HG03175 (cell line): ENCODE results near the gene ABCA7.
A peak's percentile ranks its signal among the peaks of the same experiment; 100 is the strongest.

ENCODE experiments used
- ATAC-seq: cut with Tn5 transposase; IDR thresholded peaks from one replicate; pipeline ENCODE4 v1.9.1; 2021; ENCODE audit warnings: mild to moderate bottlenecking, moderate library complexity; ENCODE audit not compliant: unreplicated experiment

ABCA7 gene

DNA sequence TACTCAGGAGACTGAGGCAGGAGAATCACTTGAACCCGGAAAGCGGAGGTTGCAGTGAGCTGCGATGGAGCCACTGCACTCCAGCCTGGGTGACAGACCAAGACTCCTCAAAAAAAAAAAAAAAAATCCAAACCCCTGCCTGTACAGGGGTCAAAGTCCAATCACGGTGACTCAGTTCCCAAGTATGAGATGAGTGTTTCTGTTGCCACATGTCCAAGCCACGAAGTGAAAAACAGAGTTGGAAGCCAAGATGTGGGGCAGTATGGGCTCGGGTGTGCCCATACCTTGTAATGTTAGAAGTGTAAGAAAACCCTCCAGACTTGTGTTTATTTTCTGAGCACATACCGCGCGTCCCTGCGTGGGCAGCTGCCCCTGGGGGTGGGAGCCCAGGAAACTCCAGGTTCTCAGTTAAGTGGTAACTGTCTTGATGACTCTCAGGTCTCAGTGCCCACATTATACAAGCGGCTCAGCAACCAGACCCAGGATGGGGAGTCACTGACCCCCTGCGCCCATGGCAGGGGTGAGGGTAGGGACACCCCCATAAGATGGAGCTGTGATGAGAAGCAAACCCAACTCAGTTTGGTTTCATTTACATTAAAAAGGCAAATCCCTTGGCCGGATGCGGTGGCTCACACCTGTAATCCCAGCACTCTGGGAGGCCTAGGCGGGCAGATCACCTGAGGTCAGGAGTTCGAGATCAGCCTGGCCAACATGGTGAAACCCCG, 62.7 kb downstream of the ABCA7 start:
- ATAC-seq, result no peak

DNA sequence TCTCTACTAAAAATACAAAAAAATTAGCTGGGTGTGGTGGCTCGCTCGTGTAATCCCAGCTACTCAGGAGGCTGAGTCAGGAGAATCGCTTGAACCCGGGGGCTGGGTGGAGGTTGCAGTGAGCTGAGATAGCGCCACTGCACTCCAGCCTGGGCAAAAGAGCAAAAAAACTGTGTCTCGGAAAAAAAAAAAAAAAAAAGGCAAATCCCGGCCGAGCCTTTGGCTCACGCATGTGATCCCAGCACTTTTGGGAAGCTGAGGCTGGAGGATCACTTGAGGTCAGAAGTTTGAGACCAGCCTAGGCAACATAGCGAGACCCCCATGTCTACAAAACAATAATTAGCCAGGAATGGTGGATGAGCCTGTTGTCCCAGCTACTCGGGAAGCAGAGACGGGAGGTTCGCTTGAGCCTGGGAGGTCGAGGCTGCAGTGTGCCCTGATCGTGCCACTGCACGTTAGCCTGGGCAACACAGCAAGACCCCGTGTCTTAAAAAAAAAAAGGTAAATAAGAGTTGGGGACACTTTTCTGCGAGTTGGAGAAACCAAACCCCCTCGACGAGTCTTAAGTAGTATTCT, 63.3 kb downstream of the ABCA7 start:
- peak; percentile 0 for ATAC-seq

DNA sequence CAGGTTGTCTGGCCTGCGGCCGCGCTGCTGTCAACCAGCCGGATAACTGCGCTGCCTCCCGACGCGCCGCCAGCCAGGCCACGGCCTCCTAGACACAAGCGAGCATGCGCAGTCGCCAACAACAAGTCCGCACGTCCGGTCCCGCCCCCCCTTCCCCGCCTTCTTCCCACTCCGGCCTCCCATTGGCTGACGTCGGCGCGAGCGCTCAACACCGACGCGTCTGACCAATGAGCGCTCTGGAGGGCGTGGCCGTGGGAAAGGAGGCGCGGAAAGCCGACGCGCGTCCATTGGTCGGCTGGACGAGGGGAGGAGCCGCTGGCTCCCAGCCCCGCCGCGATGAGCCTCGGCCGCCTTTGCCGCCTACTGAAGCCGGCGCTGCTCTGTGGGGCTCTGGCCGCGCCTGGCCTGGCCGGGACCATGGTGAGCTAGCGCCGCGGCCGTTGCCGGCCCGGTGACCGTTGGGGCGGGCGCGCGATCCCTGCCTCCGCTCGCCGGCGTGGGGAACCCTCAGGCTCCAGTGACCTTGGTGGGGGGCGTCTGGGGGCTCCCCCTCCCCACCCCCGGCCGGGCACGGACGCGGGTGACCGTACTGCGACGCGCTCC, 63.9 kb downstream of the ABCA7 start, which contains the start of gene GPX4:
TSS of gene GPX4 (plus strand) at position 287 of the 603 bp plus-strand sequence. CDS start at position 337, 50 bp downstream.
- peak; percentile 76 for ATAC-seq

DNA sequence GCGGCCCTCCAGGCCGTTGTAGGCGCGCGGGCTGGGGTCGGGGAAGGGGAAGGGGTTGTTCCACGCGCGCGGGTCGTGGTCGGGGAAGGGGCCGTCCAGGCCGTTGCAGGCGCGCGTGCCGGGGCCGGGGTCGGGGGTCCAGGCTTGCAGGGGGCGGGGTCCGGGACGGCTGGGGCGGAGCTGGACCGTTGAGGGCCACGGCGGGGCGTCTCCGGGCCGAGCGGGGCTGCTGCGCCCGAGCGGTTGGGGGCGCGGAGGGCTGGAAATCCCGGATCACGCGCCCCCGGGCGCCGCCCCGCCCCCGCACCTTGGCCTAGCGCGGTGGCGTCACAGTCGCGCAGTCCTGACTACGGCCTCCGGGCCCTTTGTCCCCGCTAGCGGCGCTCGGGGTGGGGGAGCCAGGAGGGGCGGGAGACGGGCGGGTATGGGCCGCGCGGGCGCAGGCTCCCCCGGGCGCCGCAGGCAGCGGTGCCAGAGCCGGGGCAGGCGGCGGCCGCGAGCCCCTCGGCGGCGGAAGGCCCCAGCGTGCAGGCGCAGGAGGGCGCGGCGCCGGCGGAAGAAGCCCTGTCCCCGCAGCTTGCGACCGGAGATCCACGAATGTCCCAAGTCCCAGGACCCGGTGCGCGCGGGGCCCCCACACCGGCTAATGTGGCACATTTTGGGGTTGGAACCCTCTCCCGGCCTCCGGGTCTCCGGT, 64.6 kb downstream of the ABCA7 start:
- ATAC-seq, result peak; percentile 24

DNA sequence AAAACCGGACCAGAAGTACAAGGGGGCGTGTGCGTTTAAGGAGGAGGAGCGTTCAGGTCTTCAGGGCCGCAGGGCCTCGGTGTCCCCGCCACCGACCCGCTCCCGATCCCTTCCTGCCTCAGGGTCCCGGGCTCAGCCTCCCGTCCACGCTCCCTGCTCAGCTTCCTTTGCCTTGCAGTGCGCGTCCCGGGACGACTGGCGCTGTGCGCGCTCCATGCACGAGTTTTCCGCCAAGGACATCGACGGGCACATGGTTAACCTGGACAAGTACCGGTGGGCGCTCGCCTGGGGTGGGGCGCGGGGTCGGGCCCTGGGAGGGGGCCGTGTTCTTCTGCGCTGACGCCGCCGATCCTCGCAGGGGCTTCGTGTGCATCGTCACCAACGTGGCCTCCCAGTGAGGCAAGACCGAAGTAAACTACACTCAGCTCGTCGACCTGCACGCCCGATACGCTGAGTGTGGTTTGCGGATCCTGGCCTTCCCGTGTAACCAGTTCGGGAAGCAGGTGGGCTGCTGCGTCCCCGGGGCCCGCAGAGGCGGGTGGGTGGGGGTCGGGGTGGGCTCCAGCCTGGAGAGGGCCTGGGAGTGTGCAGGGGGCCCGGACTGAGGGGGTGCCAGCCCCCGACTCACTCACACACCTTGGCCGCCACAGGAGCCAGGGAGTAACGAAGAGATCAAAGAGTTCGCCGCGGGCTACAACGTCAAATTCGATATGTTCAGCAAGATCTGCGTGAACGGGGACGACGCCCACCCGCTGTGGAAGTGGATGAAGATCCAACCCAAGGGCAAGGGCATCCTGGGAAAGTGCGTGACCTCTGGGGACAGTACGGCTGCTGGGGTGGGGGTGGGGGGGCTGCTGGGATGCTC, 65.3 kb downstream of the ABCA7 start:
- no peak for ATAC-seq

DNA sequence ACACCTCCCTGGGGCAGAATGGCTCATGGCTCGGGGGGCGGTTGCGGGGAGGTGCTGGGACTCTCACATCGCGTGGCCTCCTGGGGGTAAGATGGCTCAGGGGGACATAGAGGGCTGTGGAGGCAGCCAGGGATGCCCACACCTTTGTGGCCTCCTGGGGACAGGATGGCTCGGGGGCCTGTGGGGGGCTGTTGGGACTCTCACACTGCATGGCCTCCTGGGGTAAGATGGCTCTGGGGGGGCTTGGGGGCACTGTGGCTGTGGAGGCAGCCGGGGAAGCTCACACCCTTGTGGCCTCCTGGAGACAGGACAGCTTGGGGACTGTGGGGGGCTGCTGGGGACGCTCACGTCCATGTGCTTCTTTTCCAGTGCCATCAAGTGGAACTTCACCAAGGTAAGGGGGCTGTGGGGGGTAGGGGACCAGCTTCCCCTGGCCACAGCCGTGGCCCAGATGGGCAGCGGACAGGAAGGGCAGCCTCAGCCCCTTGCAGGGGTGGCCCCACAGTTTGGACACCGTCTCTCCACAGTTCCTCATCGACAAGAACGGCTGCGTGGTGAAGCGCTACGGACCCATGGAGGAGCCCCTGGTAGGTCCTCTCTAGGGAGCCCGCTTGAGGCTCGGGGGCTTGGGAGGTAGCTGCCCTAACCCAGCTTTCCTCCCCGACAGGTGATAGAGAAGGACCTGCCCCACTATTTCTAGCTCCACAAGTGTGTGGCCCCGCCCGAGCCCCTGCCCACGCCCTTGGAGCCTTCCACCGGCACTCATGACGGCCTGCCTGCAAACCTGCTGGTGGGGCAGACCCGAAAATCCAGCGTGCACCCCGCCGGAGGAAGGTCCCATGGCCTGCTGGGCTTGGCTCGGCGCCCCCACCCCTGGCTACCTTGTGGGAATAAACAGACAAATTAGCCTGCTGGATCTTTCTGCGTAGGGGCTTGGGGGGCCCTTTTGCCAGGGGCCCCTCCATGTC, 66.2 kb downstream of the ABCA7 start:
- ATAC-seq, result no peak

DNA sequence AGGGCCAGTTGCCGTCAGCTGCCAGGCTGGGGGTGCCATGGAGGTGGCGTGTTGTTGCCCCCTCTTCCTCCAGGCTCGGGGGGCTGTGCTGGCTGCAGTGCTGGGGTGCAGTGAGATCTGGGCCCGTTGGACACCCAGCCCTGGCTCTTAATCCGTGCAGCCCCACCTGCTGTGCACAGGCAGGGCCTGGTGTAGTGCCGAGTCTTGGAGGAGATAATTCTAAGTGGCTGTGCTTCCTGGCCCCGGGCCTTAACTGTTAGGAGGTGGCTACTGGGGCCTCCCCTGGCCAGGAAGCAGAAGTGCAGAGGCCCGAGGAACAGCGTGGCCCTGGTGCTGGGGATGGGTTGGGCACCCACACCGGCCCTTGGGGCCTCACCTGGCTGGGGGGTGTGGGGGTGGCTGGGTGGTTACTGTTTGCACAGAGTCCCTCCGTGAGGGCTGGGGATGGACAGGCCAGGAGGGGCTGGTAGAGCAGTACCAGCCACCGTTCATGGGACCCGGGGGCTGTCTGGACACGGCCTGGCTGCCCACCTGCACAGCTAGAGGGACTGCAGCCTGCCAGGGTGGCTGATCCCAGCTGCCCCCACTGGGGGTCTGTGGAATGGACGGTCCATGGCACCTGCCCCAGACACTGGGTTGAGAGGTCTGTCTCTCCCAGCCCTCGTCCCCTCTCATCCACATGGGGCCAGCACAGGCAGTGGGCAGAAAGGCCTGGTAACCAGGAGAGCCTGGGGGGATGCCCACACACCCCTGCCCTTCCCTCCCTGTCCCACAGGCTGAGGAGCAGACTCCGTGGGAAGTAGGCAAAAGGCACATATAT, 67.1 kb downstream of the ABCA7 start:
- no peak for ATAC-seq

DNA sequence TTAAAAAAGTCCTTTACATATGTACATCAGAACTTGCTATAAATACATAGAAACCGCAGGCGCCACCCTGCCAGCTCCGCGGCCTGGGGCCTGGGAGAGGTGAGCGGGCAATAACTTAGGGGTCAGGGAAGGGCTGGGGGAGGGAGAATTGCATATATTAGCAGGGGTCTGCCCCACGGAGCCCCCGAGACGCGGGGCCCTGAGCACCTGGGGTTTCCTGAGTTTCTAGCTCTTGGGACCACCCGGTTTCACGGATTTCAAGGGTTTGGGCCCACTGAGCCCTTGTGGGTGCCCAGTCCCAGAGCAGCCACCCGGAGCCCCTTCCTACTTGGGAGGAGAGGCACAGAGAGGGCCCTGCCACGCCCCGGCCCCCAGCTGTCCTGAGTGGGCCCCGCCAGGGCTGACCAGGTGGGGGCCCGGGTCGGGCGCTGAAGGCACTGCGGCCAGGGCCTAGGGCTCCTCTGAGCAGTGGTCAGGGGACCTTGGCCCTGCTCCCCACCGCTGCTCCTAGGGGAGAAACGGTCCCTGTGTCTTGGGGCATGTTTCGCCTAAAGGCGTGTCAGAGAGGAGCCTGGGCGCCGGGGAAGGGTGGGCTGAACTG, 67.9 kb downstream of the ABCA7 start:
- no peak for ATAC-seq

DNA sequence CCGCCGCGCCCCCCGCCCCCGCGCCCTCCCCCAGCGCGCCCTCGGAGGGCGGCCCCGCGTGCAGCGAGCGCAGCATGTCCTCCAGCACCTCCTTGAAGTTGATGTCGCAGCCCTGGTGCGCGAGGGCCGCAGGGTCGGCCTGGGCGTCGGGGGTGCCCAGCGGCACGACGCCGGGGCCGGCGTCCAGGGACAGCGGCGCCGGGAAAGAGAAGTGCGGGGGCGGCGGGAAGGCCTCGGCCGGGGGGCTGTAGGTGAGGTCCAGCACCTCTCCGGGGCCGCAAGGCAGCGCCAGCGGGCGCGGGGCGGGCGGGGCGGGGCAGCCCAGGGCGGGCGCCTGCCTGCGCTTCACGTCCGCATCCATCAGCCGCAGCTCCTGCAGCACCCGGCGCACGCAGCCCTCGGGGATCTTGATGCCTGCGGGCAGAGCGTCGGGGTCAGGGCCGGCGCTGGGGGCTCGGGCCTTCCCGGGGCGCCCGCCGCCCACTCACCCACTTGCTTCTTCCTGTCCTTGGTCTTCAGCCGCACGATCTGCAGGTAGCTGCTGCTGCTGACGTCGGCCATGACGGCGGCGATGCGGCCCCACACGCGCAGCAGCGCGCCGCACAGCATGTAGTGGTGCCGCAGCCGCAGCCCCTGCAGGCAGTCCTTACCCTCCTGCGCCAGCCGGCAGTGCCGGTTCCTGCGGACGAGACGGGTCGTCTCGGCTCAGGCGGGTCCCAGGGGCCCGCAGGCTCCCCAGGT, 68.6 kb downstream of the ABCA7 start:
- ATAC-seq, result no peak

DNA sequence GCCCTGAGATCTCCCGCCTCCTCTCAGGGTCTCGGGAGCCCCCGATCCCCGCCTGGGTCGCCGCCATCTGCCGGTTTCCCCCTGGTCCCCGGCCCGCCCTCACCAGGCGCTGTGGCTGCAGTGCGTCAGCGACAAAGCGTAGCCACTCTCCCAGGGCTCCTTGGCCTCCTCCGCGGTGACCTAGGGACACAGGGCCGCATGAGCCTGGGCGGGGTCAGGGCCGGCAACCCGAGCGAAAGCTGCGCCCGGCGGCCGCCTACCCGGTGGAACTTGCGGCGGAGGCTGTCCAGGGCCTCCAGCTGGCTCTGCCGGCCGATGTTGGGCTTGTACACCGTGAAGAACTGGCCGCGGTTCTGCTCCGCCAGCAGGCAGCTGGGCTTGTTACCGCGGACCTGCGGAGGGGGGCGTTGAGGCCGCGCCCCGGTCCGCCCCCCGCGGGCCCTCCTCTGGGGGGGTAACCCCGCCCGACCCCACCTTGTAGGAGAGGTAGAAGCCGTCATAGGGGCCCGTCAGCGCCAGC, 69.2 kb downstream of the ABCA7 start:
- no peak for ATAC-seq

DNA sequence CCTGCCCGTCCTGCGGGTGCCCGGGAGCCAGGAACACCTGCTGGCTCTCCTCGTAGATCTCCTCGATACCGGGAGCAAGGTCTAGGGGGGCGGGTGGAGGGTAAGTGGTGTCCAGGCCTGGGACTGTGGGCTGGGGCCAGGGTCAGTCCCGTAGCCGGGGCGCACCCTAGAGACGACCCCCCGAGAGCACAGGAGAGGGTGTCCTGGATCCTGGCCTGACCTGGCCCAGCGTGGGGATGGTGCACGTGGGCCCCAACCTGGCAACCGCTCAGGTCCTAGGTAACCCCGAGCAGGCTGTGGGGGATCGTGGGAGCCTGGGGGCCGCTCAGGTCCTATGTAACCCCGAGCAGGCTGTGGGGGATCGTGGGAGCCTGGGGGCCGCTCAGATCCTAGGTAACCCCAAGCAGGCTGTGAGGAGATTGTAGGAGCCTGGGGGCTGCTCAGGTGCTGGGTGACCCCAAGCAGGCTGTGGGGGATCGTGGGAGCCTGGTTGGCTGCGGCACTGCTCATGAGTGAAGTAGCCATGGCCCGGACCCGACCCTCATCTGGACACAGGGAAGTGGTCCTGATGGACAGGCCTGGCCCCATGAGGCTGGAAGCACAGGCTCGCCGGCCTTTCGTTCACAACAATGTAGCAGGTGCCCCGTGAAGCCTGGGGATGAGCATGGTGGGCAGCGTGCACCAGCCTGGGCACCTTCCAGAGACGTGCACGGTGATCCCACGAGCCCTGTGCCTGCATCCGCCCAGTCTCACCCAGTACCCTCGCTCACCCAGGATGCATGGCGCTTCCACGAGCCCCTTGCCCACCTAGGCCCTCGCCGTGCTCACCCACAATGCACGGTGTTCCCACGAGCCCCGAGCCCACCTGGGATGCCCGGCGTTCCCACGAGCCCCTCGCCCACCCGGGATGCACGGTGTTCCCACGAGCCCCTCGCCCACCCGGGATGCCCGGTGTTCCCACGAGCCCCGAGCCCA, 70.1 kb downstream of the ABCA7 start:
- ATAC-seq, result no peak

DNA sequence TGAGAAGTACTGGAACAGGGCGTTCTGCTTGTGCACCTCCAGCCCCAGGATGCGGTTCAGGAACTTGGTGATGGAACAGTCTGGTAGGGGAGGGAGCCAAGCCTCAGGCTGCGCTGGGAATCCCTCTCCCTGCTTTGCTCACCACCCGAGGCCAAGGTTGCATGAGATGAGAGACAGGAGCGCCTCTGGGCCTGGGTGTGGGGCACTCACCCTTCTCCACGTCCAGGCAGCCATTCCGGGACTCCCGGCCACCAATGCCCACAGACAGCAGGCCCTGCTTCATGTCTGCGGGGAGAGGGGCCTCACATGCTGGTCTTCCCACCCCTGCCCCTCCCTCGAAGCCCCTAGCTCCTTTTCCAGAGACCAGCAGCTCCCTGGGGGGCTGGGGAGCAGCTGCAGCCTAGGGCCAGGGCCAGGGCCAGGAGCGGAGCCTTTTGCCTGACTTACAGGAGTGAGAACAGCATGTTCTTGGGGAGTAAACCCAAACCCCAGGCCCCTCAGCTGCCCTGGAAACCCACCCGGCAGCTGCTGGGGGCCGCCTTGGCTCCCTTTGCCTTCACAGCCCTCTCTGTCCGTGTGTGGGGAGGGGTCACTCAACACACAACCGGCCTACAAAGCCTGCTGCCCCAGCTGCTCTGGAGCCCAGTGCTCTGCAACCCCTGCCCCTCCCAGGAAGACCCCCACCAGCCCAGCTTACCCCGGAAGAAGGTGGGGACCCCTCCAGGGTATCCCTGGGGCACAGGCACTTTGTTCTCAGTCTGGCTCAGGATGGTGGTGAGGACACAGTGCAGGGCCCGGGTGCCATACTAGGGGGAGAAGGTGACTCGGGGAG, 71.1 kb downstream of the ABCA7 start:
- ATAC-seq, result no peak

DNA sequence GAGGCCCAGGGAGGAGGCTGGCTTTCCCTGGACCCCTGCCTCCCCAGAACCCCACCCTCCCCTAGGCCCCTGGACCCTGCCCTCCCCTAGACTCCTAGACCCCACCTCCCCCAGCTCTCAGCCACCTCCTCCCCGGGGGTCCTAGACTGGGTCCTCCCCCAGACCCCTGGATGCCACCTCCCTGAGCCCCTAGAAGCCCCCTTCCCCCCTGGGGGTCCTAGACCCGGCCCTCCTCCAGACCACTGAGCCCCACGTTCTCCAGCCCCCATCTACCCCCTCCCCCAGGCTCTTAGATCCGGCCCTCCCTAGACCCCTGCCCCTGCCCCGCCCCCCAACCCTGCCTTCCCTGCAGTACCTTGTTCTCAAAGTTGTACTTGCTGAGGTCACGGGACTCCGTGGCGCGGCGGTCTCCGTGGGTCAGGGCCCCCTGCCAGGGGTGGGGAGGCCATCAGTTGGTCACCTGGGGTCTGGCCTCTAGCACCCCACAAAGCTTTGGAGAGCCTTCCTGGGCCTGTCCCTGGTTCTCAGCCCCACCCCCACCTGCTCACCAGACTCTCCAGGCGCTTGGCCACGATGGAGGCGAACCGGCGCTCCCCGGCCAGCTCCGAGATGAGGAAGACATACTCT, 71.8 kb downstream of the ABCA7 start:
- no peak for ATAC-seq

DNA sequence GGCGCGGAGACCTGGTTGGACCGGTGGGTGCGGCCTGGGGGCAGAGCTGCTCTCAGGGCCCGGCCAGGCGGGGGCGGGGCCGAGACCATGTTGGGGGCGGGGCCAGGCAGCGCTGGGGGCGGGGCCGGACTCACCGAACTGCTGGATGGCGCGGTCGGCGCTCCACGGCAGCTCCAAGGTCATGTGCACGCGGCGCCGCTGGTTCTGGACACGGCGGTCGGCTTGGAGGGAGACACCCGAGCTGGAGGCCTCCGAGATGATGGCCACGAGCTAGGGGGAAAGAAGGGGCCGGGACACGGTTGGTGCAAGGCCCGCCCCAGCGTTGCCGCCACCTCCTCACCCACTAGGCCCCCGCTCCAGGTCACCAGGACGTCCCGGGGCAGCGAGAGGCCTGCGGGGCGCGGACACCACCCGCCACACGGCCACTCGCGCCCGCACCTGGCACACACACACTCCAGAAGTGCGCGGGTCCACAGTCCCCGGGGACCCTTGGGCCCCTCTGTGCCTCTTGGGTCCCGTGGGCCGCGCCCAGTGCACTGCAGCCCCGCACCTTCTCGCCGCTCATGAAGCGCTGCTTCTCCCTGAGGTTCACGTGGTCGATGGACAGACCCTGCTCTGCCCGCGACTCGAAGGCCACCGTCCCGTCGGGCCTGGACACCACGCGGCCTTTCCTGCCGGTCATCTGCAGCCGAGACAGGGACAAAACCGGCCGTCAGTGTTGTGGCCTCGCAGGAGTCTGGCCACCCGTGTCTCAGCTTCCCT, 72.5 kb downstream of the ABCA7 start:
- no peak for ATAC-seq
